Suprapubic skin (tissue), 4 donors: ENCODE measurements around the gene NAA11. TPM values are rescaled to one million over a fixed set of nuclear protein-coding genes. Genes with fewer than 3 reads are reported as not detected.

ENCODE experiments used
- DNase-seq, 2 donors: peaks; one replicate each; pipeline ENCODE4 v3.0.0-alpha.2; 2019; ENCODE audit warnings: low spot score in 2 of 2
- H3K27ac ChIP-seq: fragments of 200-600 bp; sonication (generic); one replicate; pipeline ENCODE4 v1.5.1; 2019
- H3K27me3 ChIP-seq: fragments of 200-600 bp; sonication (generic); one replicate; pipeline ENCODE4 v1.5.1; 2019
- H3K36me3 ChIP-seq: fragments of 200-600 bp; sonication (generic); one replicate; pipeline ENCODE4 v1.5.1; 2019
- H3K4me1 ChIP-seq: fragments of 200-600 bp; sonication (generic); one replicate; pipeline ENCODE4 v1.5.1; 2019
- H3K4me3 ChIP-seq: fragments of 200-600 bp; sonication (generic); one replicate; pipeline ENCODE4 v1.5.1; 2019; ENCODE audit warnings: mild to moderate bottlenecking
- H3K9me3 ChIP-seq: fragments of 200-600 bp; sonication (generic); one replicate; pipeline ENCODE4 v1.5.1; 2019
- EP300 ChIP-seq: sonication (generic); formaldehyde crosslinking; IDR thresholded peaks from one replicate; pipeline ENCODE4 v1.6.1; 2017; ENCODE audit warnings: antibody characterized with exemption
- POLR2A ChIP-seq, 2 donors: fragments of 450-650 bp; IDR thresholded peaks; one replicate each; pipeline ENCODE4 v1.6.1; 2017; ENCODE audit warnings: antibody characterized with exemption in 2 of 2, mild to moderate bottlenecking in 2 of 2, moderate library complexity in 2 of 2
- POLR2AphosphoS5 ChIP-seq, 3 donors: sonication (generic); formaldehyde crosslinking; IDR thresholded peaks; one replicate each; pipeline ENCODE4 v1.6.1; 2017; ENCODE audit warnings: antibody characterized with exemption in 3 of 3
- WGBS: methylation state at CpG from one replicate; pipeline ENCODE4 v1.1.5; 2018; 5-methylcytosine and 5-hydroxymethylcytosine counted together
- total RNA-seq, 4 donors: library from RNA; depleted of rRNA; stranded (reverse); fragments of >200 nt; gene quantifications; one replicate each; pipeline ENCODE4 v1.1.0, GENCODE V29; 2016
- TF ChIP-seq, protein P1 (sequence below), 2 donors: fragments of 200-600 bp in 1 of 2; fragments of 450-650 bp in 1 of 2; sonication (generic) in 1 of 2; IDR thresholded peaks; one replicate each; pipeline ENCODE4 v1.5.1; 2016 to 2019; ENCODE audit warnings: antibody characterized with exemption in 2 of 2, mild to moderate bottlenecking in 1 of 2, moderate library complexity in 1 of 2

Gene NAA11
- total RNA-seq, 4 donors from 2014 or later: not detected

GRCh38 chr4:79300280-79300679 lies 25.6 kb downstream of the NAA11 start:
- no peak for TF ChIP-seq POLR2AphosphoS5 (IDR thresholded peaks at IDR 0.05)
- TF ChIP-seq EP300: no peak
- TF ChIP-seq, protein P1, sequence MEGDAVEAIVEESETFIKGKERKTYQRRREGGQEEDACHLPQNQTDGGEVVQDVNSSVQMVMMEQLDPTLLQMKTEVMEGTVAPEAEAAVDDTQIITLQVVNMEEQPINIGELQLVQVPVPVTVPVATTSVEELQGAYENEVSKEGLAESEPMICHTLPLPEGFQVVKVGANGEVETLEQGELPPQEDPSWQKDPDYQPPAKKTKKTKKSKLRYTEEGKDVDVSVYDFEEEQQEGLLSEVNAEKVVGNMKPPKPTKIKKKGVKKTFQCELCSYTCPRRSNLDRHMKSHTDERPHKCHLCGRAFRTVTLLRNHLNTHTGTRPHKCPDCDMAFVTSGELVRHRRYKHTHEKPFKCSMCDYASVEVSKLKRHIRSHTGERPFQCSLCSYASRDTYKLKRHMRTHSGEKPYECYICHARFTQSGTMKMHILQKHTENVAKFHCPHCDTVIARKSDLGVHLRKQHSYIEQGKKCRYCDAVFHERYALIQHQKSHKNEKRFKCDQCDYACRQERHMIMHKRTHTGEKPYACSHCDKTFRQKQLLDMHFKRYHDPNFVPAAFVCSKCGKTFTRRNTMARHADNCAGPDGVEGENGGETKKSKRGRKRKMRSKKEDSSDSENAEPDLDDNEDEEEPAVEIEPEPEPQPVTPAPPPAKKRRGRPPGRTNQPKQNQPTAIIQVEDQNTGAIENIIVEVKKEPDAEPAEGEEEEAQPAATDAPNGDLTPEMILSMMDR (IDR thresholded peaks at IDR 0.05): no peak
- TF ChIP-seq POLR2A (IDR thresholded peaks at IDR 0.05): no peak
- H3K27me3 ChIP-seq: no peaks in the 10 kb centered on the region
- no peak overlapping the region for H3K27ac ChIP-seq
- H3K9me3 ChIP-seq: no peaks in the 10 kb centered on the region
- 92% methylated on average over 2 of the region's 2 CpGs for WGBS
- H3K36me3 ChIP-seq: no peaks in the 10 kb centered on the region
- no peaks in the 10 kb centered on the region for H3K4me1 ChIP-seq
- DNase-seq: no peak
- no peak overlapping the region for H3K4me3 ChIP-seq

DNA sequence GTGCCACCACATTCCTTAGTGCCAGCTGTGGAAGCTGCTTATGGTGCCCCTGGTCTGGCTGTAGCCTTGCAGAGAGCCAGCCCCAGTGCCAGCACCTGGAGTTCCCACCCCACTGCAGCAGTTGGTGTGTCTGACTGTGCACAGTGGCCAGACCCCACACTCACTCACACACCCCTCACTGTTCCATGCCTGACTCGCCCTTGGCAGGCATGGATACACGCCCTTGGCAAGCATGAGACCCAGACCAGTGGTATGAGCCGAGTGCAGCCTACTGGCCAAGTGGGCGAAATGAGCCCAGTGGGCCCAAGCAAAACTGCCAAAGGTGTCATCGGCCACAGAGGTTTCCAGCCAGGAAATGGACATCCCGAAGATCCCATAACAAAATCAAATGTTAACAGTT lies 27.4 kb downstream of the NAA11 start:
- Histone ChIP-seq H3K36me3 (no peaks in the 10 kb centered on the region), H3K27ac (no peak overlapping the region), H3K9me3 (no peaks in the 10 kb centered on the region), H3K4me3 (no peak overlapping the region), H3K27me3 (no peaks in the 10 kb centered on the region), H3K4me1 (no peaks in the 10 kb centered on the region)
- WGBS: 85% methylated on average over 5 of the region's 6 CpGs
- no peak for DNase-seq
- TF ChIP-seq, protein P1 (IDR thresholded peaks at IDR 0.05): no peak
- no peak for TF ChIP-seq POLR2A (IDR thresholded peaks at IDR 0.05)
- no peak for TF ChIP-seq EP300
- no peak for TF ChIP-seq POLR2AphosphoS5 (IDR thresholded peaks at IDR 0.05)

GRCh38 chr4:79298027-79298426 lies 27.8 kb downstream of the NAA11 start:
- Histone ChIP-seq H3K9me3 (no peaks in the 10 kb centered on the region), H3K4me1 (no peaks in the 10 kb centered on the region), H3K36me3 (no peaks in the 10 kb centered on the region), H3K27ac (no peak overlapping the region), H3K4me3 (no peak overlapping the region), H3K27me3 (no peaks in the 10 kb centered on the region)
- no peak for DNase-seq
- TF ChIP-seq POLR2A (IDR thresholded peaks at IDR 0.05): no peak
- no peak for TF ChIP-seq POLR2AphosphoS5 (IDR thresholded peaks at IDR 0.05)
- TF ChIP-seq, protein P1 (IDR thresholded peaks at IDR 0.05): no peak
- no peak for TF ChIP-seq EP300
- 92% methylated on average over 6 of the region's 6 CpGs for WGBS

DNA sequence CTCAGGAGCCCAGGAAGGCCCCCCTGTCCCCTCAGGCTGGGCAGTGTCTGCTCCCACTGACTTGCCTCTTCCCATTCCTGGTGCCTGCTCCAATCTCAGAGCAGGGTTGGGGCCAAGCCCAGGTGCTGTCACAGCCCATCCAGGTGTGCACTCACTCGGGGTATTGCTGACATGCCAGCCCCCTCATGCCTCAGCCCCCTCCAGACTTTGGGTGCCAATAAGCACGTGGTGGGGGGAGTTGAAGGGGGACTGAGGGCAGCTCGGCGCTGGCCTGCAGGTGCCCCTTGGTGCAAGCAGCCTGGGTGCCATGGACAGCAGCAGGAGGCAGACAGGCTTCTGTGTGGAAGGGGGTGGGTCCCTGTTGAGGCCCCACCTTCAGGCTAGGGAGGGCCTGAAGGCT lies 28.4 kb downstream of the NAA11 start:
- TF ChIP-seq POLR2AphosphoS5 (IDR thresholded peaks at IDR 0.05) (no peak), POLR2A (IDR thresholded peaks at IDR 0.05) (no peak), EP300 (no peak)
- TF ChIP-seq, protein P1 (IDR thresholded peaks at IDR 0.05): no peak
- H3K9me3 ChIP-seq: no peaks in the 10 kb centered on the region
- H3K27me3 ChIP-seq: no peaks in the 10 kb centered on the region
- no peak overlapping the region for H3K4me3 ChIP-seq
- H3K27ac ChIP-seq: no peak overlapping the region
- H3K36me3 ChIP-seq: no peaks in the 10 kb centered on the region
- H3K4me1 ChIP-seq: no peaks in the 10 kb centered on the region
- no CpG with 5 or more reads among the region's 4 CpGs for WGBS
- DNase-seq: no peak

- H3K36me3 ChIP-seq: no peaks in the 10 kb centered on the region
- WGBS: 86% methylated on average over 2 of the region's 11 CpGs
- no peak for DNase-seq
- TF ChIP-seq POLR2A (IDR thresholded peaks at IDR 0.05) (no peak), EP300 (no peak), POLR2AphosphoS5 (IDR thresholded peaks at IDR 0.05) (no peak)
- TF ChIP-seq, protein P1 (IDR thresholded peaks at IDR 0.05): no peak
- no peak overlapping the region for H3K27ac ChIP-seq
- H3K4me3 ChIP-seq: no peak overlapping the region
- no peaks in the 10 kb centered on the region for H3K27me3 ChIP-seq
- no peaks in the 10 kb centered on the region for H3K4me1 ChIP-seq
- H3K9me3 ChIP-seq: no peaks in the 10 kb centered on the region
These were observed 29.0 kb downstream of the NAA11 start for GRCh38 chr4:79296768-79297428.
